ENCODE data around the gene NTN5. TPM values are rescaled to one million over a fixed set of nuclear protein-coding genes. Genes with fewer than 3 reads are reported as not detected.
A peak's percentile ranks its signal among the peaks of the same experiment; 100 is the strongest.
"Not testable (repeated sequence)": the region's sequence is repeated elsewhere in the genome, so short reads cannot be mapped to it uniquely, and the experiment has no call there.

The NTN5 gene
- total RNA-seq, 1 donor from 2014 or later: not detected

DNA sequence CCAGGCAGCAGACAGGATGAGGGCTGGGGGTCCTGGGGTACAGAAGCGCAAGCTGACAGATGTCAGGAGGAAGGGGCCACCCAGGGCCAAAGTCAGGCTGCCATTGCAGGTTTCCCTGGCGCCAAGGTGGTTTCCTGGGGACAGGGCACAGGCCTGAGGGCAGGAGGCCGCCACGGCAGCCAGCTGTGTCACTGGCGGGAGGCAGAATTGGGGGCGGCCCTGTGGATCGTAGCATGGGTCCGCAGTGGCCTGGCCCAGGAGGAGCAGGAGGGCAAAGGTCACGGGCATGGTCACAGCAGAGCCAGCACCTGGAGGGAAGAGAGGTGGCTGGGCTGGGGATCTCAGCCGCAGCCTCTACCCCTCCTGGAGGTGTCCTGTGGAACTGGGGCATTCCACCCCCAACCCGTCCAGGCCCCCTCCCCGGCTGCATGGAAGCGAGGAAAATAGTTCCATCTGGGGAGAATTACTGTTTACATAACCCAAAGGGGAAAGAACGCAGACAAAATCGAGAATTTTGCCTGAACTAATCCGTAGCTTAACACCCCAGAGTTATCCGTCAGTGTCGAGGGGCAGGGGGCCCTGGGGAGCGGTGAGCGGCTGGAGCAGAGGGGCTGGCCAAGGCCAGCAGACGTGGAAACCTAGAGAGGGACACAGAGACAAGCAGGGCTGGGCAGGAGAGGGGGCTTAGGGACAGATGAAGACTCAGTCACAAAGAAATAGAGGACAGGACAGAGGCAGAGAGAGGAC lies 1.9 kb downstream of the NTN5 start:
- DNase-seq (ENCODE audit: low read depth in 2 of 2): no peak

- DNase-seq (ENCODE audit: low read depth in 2 of 2): no peak
Measured at GRCh38 chr19:48669903-48670668, 2.7 kb downstream of the NTN5 start.

DNA sequence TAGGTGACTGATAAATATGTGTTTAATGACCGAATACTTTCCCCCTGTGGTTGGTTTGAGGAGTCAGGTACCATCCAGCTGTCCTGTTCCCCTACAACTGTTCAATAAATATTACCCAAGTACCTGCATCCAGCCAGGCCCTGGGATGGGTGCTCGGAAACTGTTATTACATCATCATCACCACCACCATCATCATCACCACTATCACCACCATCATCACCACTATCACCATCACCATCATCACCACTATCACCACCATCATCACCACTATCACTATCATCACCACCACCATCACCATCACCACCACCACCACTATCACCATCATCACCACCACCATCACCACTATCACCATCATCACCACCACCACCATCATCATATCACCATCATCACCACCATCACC lies 4.1 kb downstream of the NTN5 start:
- DNase-seq (ENCODE audit: low read depth in 2 of 2): no peak

DNA sequence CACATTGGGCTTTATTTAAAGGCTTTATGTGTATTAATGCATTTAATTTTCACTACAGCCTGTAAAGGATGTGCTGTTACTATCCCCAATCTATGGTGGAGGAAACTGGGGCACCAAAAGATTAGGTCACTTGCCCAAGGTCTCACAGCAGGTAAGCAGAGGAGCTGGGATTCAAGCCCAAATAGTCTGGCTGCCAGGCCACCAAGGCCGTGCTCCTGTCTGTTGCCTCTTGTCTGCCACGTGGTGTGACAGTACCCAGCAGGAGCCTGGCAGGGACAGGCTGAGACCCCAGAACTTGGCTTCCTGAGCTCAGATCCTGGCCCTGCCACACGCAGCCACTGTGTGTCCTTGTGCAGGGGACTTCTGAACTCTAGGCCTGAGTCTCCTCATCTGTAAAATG lies 4.5 kb downstream of the NTN5 start:
- no peak for DNase-seq (ENCODE audit: low read depth in 2 of 2)

DNA sequence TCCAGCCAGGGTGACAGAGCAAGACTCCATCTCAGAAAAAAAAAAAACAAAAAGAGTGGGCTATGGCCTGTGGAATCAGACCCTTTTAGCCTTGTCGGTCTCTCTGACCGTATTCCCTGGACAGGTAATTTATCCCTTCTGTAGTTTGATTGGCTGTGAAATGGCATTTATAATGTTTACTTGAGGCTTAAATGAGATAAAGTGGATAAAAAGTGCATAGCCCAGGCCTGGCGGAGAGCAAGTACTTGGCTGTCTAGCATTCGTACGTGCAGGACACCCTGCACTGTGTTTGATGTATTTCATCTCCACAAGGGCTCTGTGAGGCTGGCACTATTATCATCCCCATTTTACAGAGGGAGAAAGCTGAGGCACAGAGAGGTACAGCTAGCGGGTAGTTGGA lies 7.0 kb downstream of the NTN5 start:
- DNase-seq (ENCODE audit: low read depth in 2 of 2): no peak

GRCh38 chr19:48664476-48664875 lies 8.3 kb downstream of the NTN5 start:
- DNase-seq (ENCODE audit: low read depth in 2 of 2): no peak

DNA sequence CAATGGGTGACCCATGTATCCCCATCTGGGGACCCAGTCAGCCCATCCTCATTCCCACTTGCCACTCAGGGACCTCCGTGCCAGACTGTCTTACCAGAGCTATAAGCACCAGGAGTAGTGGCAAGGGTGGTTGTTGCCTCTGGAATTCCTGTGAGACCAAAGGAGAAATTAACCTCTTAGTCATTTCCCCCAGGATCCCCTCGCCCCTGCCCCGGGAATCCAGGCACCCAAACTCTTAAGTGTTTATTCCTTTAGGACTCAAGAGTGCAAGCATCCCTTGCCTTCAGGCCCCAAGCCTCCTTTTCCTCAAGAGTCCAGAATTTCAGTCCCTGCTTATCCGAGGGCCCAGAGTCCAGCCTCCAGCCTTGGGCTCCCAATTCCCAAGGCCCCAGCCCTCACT lies 9.2 kb downstream of the NTN5 start:
- DNase-seq (ENCODE audit: low read depth in 2 of 2): no peak

GRCh38 chr19:48661711-48662090 lies 11.1 kb downstream of the NTN5 start:
- DNase-seq (ENCODE audit: low read depth in 2 of 2): no peak

- DNase-seq (ENCODE audit: low read depth in 2 of 2): peak; percentile 89 to 92
Measured at GRCh38 chr19:48660852-48661710, 11.7 kb downstream of the NTN5 start.

DNA sequence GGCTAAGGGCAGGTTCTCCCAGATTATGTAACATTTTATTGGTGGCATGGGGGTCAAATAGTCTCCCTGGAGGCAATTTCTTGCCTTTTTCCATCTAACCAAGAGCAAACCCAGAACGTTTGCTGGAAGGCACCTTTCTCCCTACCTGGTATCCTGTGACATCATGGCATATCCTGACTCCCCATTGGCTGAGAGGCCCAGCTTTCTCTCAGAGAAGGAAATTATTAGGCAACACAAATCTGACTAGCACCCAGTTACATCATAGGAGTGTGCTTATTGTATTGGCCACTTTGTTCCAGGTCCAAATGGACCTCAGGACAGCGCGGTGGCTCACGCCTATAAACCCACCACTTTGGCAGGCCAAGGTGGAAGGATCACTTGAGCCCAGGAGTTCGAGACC lies 13.0 kb downstream of the NTN5 start:
- no peak for DNase-seq (ENCODE audit: low read depth in 2 of 2)

DNA sequence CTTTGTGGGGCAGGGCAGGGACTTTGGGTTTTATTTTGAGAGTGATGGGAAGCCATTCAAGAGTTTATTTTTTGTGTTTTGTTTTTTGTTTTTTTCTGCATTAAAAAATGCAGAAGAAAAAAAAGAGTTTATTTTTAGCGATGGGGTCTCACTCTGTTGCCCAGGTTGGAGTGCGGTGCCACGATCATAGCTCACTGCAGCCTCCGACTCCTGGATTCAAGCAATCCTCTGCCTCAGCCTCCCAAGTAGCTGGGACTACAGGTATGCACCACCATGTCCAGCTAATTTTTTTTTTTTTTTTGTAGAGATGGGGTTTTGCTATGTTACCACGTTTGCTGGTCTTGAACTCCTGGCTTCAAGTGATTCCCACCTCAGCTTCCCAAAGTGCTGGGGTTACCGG lies 14.3 kb downstream of the NTN5 start:
- DNase-seq (ENCODE audit: low read depth in 2 of 2): no peak

DNA sequence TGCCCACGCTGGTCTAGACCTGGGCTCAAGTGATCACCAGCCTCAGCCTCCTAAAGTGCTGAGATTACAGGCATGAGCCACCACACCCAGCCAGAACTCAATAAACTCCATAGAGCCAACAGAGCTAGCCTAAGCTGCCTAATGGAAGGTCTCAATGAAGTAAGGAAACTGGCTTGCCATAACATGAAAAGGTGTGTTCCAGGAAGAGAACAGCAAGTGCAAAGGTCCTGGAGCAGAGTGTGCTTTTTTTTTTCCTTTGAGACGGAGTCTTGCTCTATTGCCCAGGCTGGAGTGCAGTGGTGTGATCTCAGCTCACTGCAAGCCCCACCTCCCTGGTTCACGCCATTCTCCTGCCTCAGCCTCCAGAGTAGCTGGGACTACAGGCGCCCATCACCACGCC lies 15.0 kb downstream of the NTN5 start:
- DNase-seq (ENCODE audit: low read depth in 2 of 2): not testable (repeated sequence)

- DNase-seq (ENCODE audit: low read depth in 2 of 2): peak; percentile 49 to 81
Measured at GRCh38 chr19:48656840-48657474, 15.9 kb downstream of the NTN5 start.

GRCh38 chr19:48654299-48655059 lies 18.3 kb downstream of the NTN5 start:
- DNase-seq (ENCODE audit: low read depth in 2 of 2): no peak

- no peak for DNase-seq (ENCODE audit: low read depth in 2 of 2)
Measured at GRCh38 chr19:48651683-48652048, 21.2 kb downstream of the NTN5 start.

GRCh38 chr19:48650974-48651682 lies 21.7 kb downstream of the NTN5 start:
- DNase-seq (ENCODE audit: low read depth in 2 of 2): no peak

DNA sequence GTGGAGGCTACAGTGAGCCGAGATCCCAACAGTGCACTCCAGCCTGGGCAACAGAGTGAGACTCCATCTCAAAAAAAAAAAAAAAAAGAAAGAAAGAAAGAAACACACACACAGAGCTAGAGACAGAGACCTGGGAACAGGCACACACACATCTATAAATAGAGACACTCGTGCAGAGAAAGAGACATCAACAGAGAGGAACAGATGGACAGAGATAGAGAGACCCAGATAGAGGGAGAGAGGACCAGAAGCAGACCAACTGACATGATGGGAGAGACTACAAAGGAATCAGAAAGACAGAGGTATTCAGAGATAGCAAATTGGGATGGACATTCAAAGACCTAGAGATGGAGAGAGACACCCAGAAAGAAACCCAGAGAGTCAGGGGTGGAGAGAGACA lies 24.7 kb downstream of the NTN5 start:
- DNase-seq (ENCODE audit: low read depth in 2 of 2): no peak

DNA sequence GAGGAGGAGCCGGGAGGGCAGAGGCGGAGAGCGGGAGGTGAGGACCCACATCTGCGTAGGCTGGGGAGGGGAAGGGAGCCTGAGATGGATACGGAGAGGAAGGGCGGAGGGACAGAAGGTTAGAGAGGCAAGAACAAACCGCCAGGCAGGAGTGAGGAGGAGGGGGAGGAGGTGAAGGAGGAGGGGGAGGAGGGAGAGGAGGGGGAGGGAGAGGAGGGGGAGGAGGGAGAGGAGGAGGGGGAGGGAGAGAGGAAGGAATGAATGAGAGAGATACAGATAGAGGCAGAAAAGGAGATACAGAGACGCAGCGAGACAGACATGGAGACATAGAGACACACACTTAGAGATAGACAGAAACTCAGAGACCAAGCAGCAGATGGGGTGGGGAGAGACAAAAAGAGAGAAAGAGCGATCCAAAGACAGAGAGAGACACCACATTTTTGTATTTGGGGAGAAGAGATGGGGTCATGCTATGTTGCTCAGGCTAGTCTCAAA lies 26.0 kb downstream of the NTN5 start:
- DNase-seq (ENCODE audit: low read depth in 2 of 2): no peak

GRCh38 chr19:48646001-48646721 lies 26.7 kb downstream of the NTN5 start, which contains the start of gene CA11:
TSS of gene CA11 (minus strand) at chr19:48646187. CDS start at chr19:48645632, 555 bp downstream.
- DNase-seq (ENCODE audit: low read depth in 2 of 2): peak in 1 of 2 donors; percentile 84
